CD8-positive, alpha-beta memory T cell (primary cell): ENCODE data around the gene ZNF691. TPM values are rescaled to one million over a fixed set of nuclear protein-coding genes. Genes with fewer than 3 reads are reported as not detected.
A peak's percentile ranks its signal among the peaks of the same experiment; 100 is the strongest.

ENCODE experiments used
- CTCF ChIA-PET: fragments of 350-600 bp; sonication (Branson Sonifier 250); formaldehyde crosslinking; loops from one replicate; lab custom pipeline; 2021; ENCODE audit warnings: antibody characterized with exemption; lab: Charles Lee
- POLR2A ChIA-PET: fragments of 350-600 bp; sonication (Branson Sonifier 250); formaldehyde crosslinking; loops from one replicate; lab custom pipeline; 2021; ENCODE audit warnings: antibody characterized with exemption; lab: Charles Lee
- DNase-seq, 5 donors: peaks; one replicate each; pipeline versions ENCODE4 v3.0.0 to v3.0.0-alpha.2; 2020 to 2022; ENCODE audit warnings: mixed read lengths in 1 of 5
- H3K27ac ChIP-seq: one replicate; pipeline ENCODE4 v1.7.0; 2013; ENCODE audit warnings: low read depth, mild to moderate bottlenecking, low read length, moderate library complexity
- H3K27me3 ChIP-seq: 2 replicates; pipeline ENCODE4 v1.7.0; 2013; ENCODE audit warnings: low read length, mild to moderate bottlenecking; ENCODE audit not compliant: insufficient read depth, poor library complexity, severe bottlenecking
- H3K36me3 ChIP-seq: 2 replicates; pipeline ENCODE4 v1.7.0; 2013; ENCODE audit warnings: mild to moderate bottlenecking, low read length, moderate library complexity; ENCODE audit not compliant: insufficient read depth
- H3K4me1 ChIP-seq: 2 replicates; pipeline ENCODE4 v1.7.0; 2013; ENCODE audit warnings: mild to moderate bottlenecking, low read length, moderate library complexity; ENCODE audit not compliant: insufficient read depth
- H3K4me3 ChIP-seq: 2 replicates; pipeline ENCODE4 v1.7.0; 2013; ENCODE audit warnings: mild to moderate bottlenecking, low read length
- H3K9me3 ChIP-seq: 2 replicates; pipeline ENCODE4 v1.7.0; 2013; ENCODE audit warnings: mild to moderate bottlenecking, low read length
- H3K27ac Mint-ChIP-seq, 8 donors: one replicate each; pipeline ENCODE4 v1.8.0; 2020 to 2021; ENCODE audit warnings: mixed read lengths in 8 of 8, mild to moderate bottlenecking in 6 of 8, inconsistent platforms in 3 of 8, moderate library complexity in 3 of 8
- H3K27me3 Mint-ChIP-seq, 2 donors: one replicate each; pipeline ENCODE4 v1.8.0; 2020 to 2021; ENCODE audit warnings: mixed read lengths in 2 of 2, mild to moderate bottlenecking in 1 of 2, moderate library complexity in 1 of 2
- H3K36me3 Mint-ChIP-seq, 3 donors: one replicate each; pipeline ENCODE4 v1.8.0; 2020 to 2021; ENCODE audit warnings: mixed read lengths in 3 of 3, inconsistent platforms in 1 of 3, mild to moderate bottlenecking in 1 of 3
- H3K4me1 Mint-ChIP-seq, 3 donors: one replicate each; pipeline ENCODE4 v1.8.0; 2020 to 2021; ENCODE audit warnings: mixed read lengths in 3 of 3, inconsistent platforms in 1 of 3, mild to moderate bottlenecking in 1 of 3
- H3K4me3 Mint-ChIP-seq, 7 donors: one replicate each; pipeline ENCODE4 v1.8.0; 2020 to 2021; ENCODE audit warnings: mixed read lengths in 7 of 7, mild to moderate bottlenecking in 6 of 7, moderate library complexity in 4 of 7, inconsistent platforms in 2 of 7
- H3K9me3 Mint-ChIP-seq, 5 donors: one replicate each; pipeline ENCODE4 v1.8.0; 2020 to 2022; ENCODE audit warnings: mixed read lengths in 5 of 5, mild to moderate bottlenecking in 3 of 5, moderate library complexity in 2 of 5, inconsistent platforms in 1 of 5
- polyA plus RNA-seq: library from polyadenylated mRNA; unstranded; fragments of 300-500 nt; fragmentation: Illumina TruSeq; gene quantifications from one replicate; pipeline ENCODE4 v1.2.3, GENCODE V29; 2021
- total RNA-seq, 2 experiments: library from RNA; stranded (reverse); gene quantifications; one replicate each; pipeline ENCODE4 v1.2.3, GENCODE V29; 2021

ZNF691 gene
- total and polyA plus RNA-seq, 3 experiments from 2014 or later, result 9.5 to 10.8 (median 10.8) TPM

DNA sequence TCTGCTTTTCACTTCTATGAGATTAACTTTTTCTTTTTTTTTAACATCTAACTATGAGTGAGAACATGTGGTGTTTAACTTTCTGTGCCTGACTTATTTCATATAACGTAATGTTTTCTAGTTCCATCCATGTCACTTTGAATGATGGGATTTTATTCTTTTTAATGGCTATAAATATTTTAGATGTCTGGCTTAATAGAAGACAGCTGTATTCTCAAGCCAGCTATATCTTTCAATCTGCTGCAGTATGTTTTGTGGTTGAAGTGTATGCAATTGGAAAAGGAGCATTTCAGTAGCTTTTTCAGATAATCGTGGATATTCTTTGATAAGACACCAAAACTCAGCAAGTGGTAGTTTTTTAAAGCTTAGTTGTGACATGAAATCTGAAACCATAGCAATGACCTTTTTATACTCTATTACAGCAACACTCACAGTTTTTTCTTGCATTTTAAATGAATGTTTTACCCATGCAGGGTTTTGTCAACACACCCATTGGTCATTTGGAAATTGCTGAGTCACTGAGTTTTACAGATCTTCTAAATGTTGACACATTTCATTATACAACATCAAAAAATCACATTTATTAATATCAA, 23.5 kb upstream of the ZNF691 start:
- Histone ChIP-seq H3K27me3 (no peaks in the 10 kb centered on the region), H3K4me3 (no peak overlapping the region), H3K4me1 (no peaks in the 10 kb centered on the region), H3K36me3 (no peaks in the 10 kb centered on the region), H3K27ac (no peak overlapping the region), H3K9me3 (no peaks in the 10 kb centered on the region)
- Mint-ChIP-seq H3K36me3 (peaks cover 0 to 3% (median 0%) of the 10 kb centered on the region in 3 donors), H3K27me3 (no peaks in the 10 kb centered on the region), H3K27ac (no peak overlapping the region), H3K4me3 (no peak overlapping the region), H3K9me3 (no peaks in the 10 kb centered on the region), H3K4me1 (peaks cover 4 to 7% (median 5%) of the 10 kb centered on the region in 3 donors)
- ChIA-PET CTCF (interaction anchor here (0.8 to 1.8 kb wide), 4 partner anchors 22 to 152 kb away, joined by 3 to 4 read pairs (median 3); partner anchors contain the start of gene ZNF691), POLR2A (interaction anchor here (0.6 kb wide), 1 partner anchor 23 kb away, joined by 4 read pairs; no protein-coding TSS in a partner anchor)
- no peak for DNase-seq

DNA sequence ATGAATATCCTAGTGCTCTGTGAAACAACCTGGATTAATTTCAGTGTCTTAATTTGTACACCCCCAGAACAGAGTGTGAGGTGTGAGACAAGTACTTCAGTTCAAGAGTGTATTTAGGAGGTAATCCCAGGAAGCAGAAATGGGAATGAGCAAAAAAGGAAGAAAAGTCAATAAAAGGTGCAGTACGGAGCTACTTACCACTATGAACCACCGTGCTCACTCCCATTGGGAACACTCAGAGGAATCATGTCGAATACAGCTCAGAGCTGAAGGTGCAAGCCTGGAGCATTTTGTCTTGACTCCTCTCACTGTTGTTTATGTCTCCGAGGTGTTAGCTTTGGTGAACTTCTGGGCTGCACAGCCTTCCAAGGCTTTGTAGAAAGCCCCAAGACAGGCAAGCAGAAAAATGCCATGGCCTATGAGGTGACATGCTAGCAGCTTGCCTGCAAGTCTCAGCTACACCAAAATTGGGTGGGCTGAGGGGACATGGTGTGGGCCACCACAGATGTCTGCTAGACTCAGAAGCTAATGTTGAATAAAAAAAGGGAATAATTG, 21.9 kb upstream of the ZNF691 start:
- no peak for DNase-seq
- Mint-ChIP-seq H3K9me3 (no peaks in the 10 kb centered on the region), H3K4me1 (peaks cover 0 to 4% (median 0%) of the 10 kb centered on the region in 3 donors), H3K27me3 (no peaks in the 10 kb centered on the region), H3K27ac (peak overlapping the region in 1 of 8 donors; percentile 74), H3K4me3 (no peak overlapping the region), H3K36me3 (peaks cover 0 to 3% (median 0%) of the 10 kb centered on the region in 3 donors)
- Histone ChIP-seq H3K36me3 (no peaks in the 10 kb centered on the region), H3K4me3 (no peak overlapping the region), H3K4me1 (no peaks in the 10 kb centered on the region), H3K27ac (peak overlapping the region; percentile 68), H3K27me3 (no peaks in the 10 kb centered on the region), H3K9me3 (no peaks in the 10 kb centered on the region)
- POLR2A ChIA-PET, result no interaction called here
- CTCF ChIA-PET, result interaction anchor here (0.7 kb wide), 1 partner anchor 496 kb away, joined by 3 read pairs; no protein-coding TSS in a partner anchor

GRCh38 chr1:42825036-42825851, 21.2 kb upstream of the ZNF691 start:
- Histone ChIP-seq H3K36me3 (no peaks in the 10 kb centered on the region), H3K27ac (peak overlapping the region; percentile 68), H3K4me3 (no peak overlapping the region), H3K27me3 (no peaks in the 10 kb centered on the region), H3K9me3 (no peaks in the 10 kb centered on the region), H3K4me1 (no peaks in the 10 kb centered on the region)
- DNase-seq, result no peak
- ChIA-PET POLR2A (no interaction called here), CTCF (no interaction called here)
- Mint-ChIP-seq H3K4me3 (no peak overlapping the region), H3K27me3 (no peaks in the 10 kb centered on the region), H3K4me1 (no peaks in the 10 kb centered on the region), H3K9me3 (no peaks in the 10 kb centered on the region), H3K36me3 (peaks cover 0 to 3% (median 1%) of the 10 kb centered on the region in 3 donors), H3K27ac (peak overlapping the region in 2 of 8 donors; percentile 14 to 74)

GRCh38 chr1:42830631-42831030, 15.8 kb upstream of the ZNF691 start:
- H3K36me3 ChIP-seq, result no peaks in the 10 kb centered on the region

DNA sequence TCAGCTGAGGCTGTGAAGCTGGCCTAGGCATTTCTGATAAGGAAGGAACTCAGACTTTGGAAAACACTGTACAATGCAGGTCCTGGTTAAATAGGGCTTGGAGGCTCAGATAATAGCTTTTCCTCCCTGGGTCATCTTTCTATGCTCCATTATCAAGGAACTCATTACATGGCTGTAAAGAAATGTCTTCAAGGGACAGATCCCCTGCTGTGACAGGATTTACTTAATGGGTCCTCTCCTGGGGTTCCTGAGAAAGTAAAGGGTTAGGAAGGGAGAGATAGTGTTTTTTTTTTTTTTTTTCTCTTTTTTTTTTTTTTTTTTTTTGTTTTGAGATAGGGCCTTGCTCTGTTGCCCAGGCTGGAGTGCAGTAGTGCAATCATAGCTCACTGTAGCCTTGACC, 15.1 kb upstream of the ZNF691 start:
- CTCF ChIA-PET, result no interaction called here
- no peaks in the 10 kb centered on the region for H3K9me3 ChIP-seq
- no peaks in the 10 kb centered on the region for H3K27me3 ChIP-seq
- H3K36me3 Mint-ChIP-seq, result peaks cover 4 to 10% (median 4%) of the 10 kb centered on the region in 3 donors
- no peaks in the 10 kb centered on the region for H3K36me3 ChIP-seq
- no peaks in the 10 kb centered on the region for H3K4me1 ChIP-seq
- H3K9me3 Mint-ChIP-seq, result no peaks in the 10 kb centered on the region
- no peak for DNase-seq
- H3K4me3 ChIP-seq, result no peak overlapping the region
- H3K4me1 Mint-ChIP-seq, result no peaks in the 10 kb centered on the region
- no peak overlapping the region for H3K27ac Mint-ChIP-seq
- no peaks in the 10 kb centered on the region for H3K27me3 Mint-ChIP-seq
- no peak overlapping the region for H3K4me3 Mint-ChIP-seq
- POLR2A ChIA-PET, result no interaction called here
- H3K27ac ChIP-seq, result no peak overlapping the region

More at GRCh38 chr1:42830631-42831030, 15.8 kb upstream of the ZNF691 start:
- Mint-ChIP-seq H3K36me3 (peaks cover 4% of the 10 kb centered on the region in 3 donors), H3K27me3 (no peaks in the 10 kb centered on the region), H3K27ac (no peak overlapping the region), H3K4me3 (no peak overlapping the region), H3K4me1 (no peaks in the 10 kb centered on the region), H3K9me3 (no peaks in the 10 kb centered on the region)
- ChIA-PET POLR2A (no interaction called here), CTCF (no interaction called here)
- H3K9me3 ChIP-seq, result no peaks in the 10 kb centered on the region
- no peak overlapping the region for H3K4me3 ChIP-seq
- H3K27ac ChIP-seq, result no peak overlapping the region
- DNase-seq, result no peak
- H3K4me1 ChIP-seq, result no peaks in the 10 kb centered on the region
- H3K27me3 ChIP-seq, result no peaks in the 10 kb centered on the region

DNA sequence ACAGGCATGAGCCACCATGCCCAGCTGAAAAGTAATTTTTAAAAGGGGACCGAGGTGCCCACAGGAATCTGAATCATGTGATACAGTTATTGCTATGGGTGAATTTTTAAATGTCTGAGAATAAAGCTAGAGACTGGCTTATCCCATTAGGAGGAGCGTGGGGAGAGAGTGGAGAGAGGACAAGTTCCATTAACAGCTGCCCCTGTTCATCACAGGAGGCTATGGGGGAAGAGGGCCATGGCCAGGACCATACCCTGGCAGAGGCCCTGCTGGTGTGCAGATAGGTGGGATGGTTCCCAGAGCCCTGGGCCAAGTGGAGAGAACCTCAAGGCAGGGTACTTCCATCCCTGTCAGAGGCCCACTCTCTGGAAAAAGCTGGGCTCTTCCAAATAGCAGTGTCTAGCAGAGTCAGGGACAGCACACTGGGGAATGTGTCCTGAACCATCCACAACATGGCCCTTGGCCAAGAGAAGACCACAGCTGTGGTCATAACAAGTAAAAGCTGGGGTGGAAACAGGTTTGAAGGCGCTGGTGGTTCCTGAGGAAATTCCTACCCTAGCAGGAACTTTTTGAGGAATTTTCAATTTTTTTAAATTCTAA, 13.7 kb upstream of the ZNF691 start:
- no peak for DNase-seq
- Histone ChIP-seq H3K27ac (no peak overlapping the region), H3K27me3 (no peaks in the 10 kb centered on the region), H3K4me1 (no peaks in the 10 kb centered on the region), H3K4me3 (no peak overlapping the region), H3K36me3 (no peaks in the 10 kb centered on the region), H3K9me3 (no peaks in the 10 kb centered on the region)
- CTCF ChIA-PET, result interaction anchor here (1.4 kb wide), 1 partner anchor 14 kb away, joined by 6 read pairs; the partner anchor contains the start of gene ZNF691
- Mint-ChIP-seq H3K9me3 (no peaks in the 10 kb centered on the region), H3K27ac (no peak overlapping the region), H3K4me1 (no peaks in the 10 kb centered on the region), H3K36me3 (peaks cover 4 to 10% (median 4%) of the 10 kb centered on the region in 3 donors), H3K27me3 (no peaks in the 10 kb centered on the region), H3K4me3 (no peak overlapping the region)
- POLR2A ChIA-PET, result no interaction called here

GRCh38 chr1:42833981-42834380, 12.4 kb upstream of the ZNF691 start:
- Mint-ChIP-seq H3K4me3 (no peak overlapping the region), H3K9me3 (no peaks in the 10 kb centered on the region), H3K27ac (peak overlapping the region in 2 of 8 donors; percentile 42 to 54), H3K36me3 (peaks cover 4 to 10% (median 4%) of the 10 kb centered on the region in 3 donors), H3K4me1 (no peaks in the 10 kb centered on the region), H3K27me3 (no peaks in the 10 kb centered on the region)
- Histone ChIP-seq H3K4me1 (no peaks in the 10 kb centered on the region), H3K27me3 (no peaks in the 10 kb centered on the region), H3K4me3 (no peak overlapping the region), H3K27ac (no peak overlapping the region), H3K9me3 (no peaks in the 10 kb centered on the region), H3K36me3 (no peaks in the 10 kb centered on the region)
- ChIA-PET POLR2A (no interaction called here), CTCF (interaction anchor here (0.9 kb wide), 1 partner anchor 12 kb away, joined by 3 read pairs; the partner anchor contains the start of gene ZNF691)
- no peak for DNase-seq
